T-cell (primary cell): ENCODE data around the gene SATB1. TPM values are rescaled to one million over a fixed set of nuclear protein-coding genes. Genes with fewer than 3 reads are reported as not detected.
A peak's percentile ranks its signal among the peaks of the same experiment; 100 is the strongest.

Source experiments
- ATAC-seq, 4 experiments: fragments of 200-7000 bp in 3 of 4; fragments of 150-1000 bp in 1 of 4; cut with Tn5 transposase; replicated peaks in 1 of 4; 1 replicate in 3 of 4; 2 replicates in 1 of 4; pipeline ENCODE4 v1.10.0; 2021; ENCODE audit warnings: moderate library complexity in 3 of 4, mild to moderate bottlenecking in 2 of 4, moderate number of reproducible peaks in 1 of 4
- CTCF ChIA-PET, 2 donors: fragments of 300-600 bp; sonication (Branson Sonifier 250); formaldehyde crosslinking; loops; one replicate each; lab custom pipeline; 2022; ENCODE audit warnings: antibody characterized with exemption in 2 of 2; lab: Charles Lee
- POLR2A ChIA-PET, 2 donors: fragments of 300-600 bp; sonication (Branson Sonifier 250); formaldehyde crosslinking; loops; one replicate each; lab custom pipeline; 2022; ENCODE audit warnings: antibody characterized with exemption in 2 of 2; lab: Charles Lee
- DNase-seq, 35 experiments: peaks; one replicate each; pipeline versions ENCODE4 v3.0.0 to v3.0.0-alpha.2; 2013 to 2023
- H3K27ac ChIP-seq: one replicate; pipeline ENCODE4 v1.5.1; 2013; ENCODE audit warnings: low read length
- H3K27me3 ChIP-seq, 2 experiments: replicated peaks in 1 of 2; 1 replicate in 1 of 2; 2 replicates in 1 of 2; pipeline versions ENCODE4 v1.6.1 to v1.7.0; 2013; ENCODE audit warnings: low read length in 1 of 2, mixed read lengths in 1 of 2; ENCODE audit not compliant: control insufficient read depth in 2 of 2, insufficient read depth in 2 of 2; ENCODE audit errors: extremely low read depth in 1 of 2
- H3K36me3 ChIP-seq, 2 donors: 1 replicate in 1 of 2; 2 replicates in 1 of 2; pipeline versions ENCODE4 v1.6.1 to v1.7.0; 2013; ENCODE audit warnings: low read length in 1 of 2; ENCODE audit not compliant: control insufficient read depth in 2 of 2, insufficient read depth in 1 of 2; ENCODE audit errors: extremely low read depth in 1 of 2
- H3K4me1 ChIP-seq, 2 experiments: 1 replicate in 1 of 2; 2 replicates in 1 of 2; pipeline versions ENCODE4 v1.6.1 to v1.7.0; 2013; ENCODE audit warnings: low read length in 2 of 2, mixed read lengths in 1 of 2; ENCODE audit not compliant: insufficient read depth in 2 of 2, control insufficient read depth in 1 of 2; ENCODE audit errors: extremely low read depth in 1 of 2
- H3K4me3 ChIP-seq, 2 donors: 1 replicate in 1 of 2; 2 replicates in 1 of 2; pipeline versions ENCODE4 v1.5.1 to v1.7.0; 2013; ENCODE audit warnings: mild to moderate bottlenecking in 2 of 2, low read length in 1 of 2, moderate library complexity in 1 of 2; ENCODE audit not compliant: control insufficient read depth in 1 of 2; ENCODE audit errors: extremely low read depth in 1 of 2
- H3K9me3 ChIP-seq: 2 replicates; pipeline ENCODE4 v1.7.0; 2013
- H3K27ac Mint-ChIP-seq, 2 donors: one replicate each; pipeline ENCODE4 v1.8.0; 2020 to 2021; ENCODE audit warnings: mild to moderate bottlenecking in 2 of 2, mixed read lengths in 2 of 2
- H3K27me3 Mint-ChIP-seq, 2 donors: one replicate each; pipeline ENCODE4 v1.8.0; 2021 to 2022; ENCODE audit warnings: mixed read lengths in 2 of 2
- H3K36me3 Mint-ChIP-seq: one replicate; pipeline ENCODE4 v1.8.0; 2021; ENCODE audit warnings: mixed read lengths
- H3K4me1 Mint-ChIP-seq, 3 donors: one replicate each; pipeline ENCODE4 v1.8.0; 2020 to 2022; ENCODE audit warnings: mixed read lengths in 3 of 3, mild to moderate bottlenecking in 1 of 3
- H3K4me3 Mint-ChIP-seq, 3 donors: one replicate each; pipeline ENCODE4 v1.8.0; 2020 to 2022; ENCODE audit warnings: mild to moderate bottlenecking in 3 of 3, mixed read lengths in 3 of 3, moderate library complexity in 3 of 3
- H3K9me3 Mint-ChIP-seq, 3 donors: one replicate each; pipeline ENCODE4 v1.8.0; 2020 to 2022; ENCODE audit warnings: mixed read lengths in 3 of 3
- WGBS: methylation state at CpG from one replicate; pipeline ENCODE4 v1.1.5; 2013; ENCODE audit warnings: missing lambda C conversion rate; ENCODE audit not compliant: insufficient coverage; 5-methylcytosine and 5-hydroxymethylcytosine counted together
- total RNA-seq, 35 experiments: library from RNA in 6 of 35; stranded (reverse) in 6 of 35; fragments of 120-200 nt in 1 of 35; gene quantifications; one replicate each; pipeline versions ENCODE4 v1.2.1 to v1.2.4 and lab custom pipeline; 2013 to 2026

SATB1 gene
- total RNA-seq, 5 donors from 2014 or later (not counting 1 experiment from before 2014, with no cell fraction given) = 204 to 417 (median 282) TPM

DNA sequence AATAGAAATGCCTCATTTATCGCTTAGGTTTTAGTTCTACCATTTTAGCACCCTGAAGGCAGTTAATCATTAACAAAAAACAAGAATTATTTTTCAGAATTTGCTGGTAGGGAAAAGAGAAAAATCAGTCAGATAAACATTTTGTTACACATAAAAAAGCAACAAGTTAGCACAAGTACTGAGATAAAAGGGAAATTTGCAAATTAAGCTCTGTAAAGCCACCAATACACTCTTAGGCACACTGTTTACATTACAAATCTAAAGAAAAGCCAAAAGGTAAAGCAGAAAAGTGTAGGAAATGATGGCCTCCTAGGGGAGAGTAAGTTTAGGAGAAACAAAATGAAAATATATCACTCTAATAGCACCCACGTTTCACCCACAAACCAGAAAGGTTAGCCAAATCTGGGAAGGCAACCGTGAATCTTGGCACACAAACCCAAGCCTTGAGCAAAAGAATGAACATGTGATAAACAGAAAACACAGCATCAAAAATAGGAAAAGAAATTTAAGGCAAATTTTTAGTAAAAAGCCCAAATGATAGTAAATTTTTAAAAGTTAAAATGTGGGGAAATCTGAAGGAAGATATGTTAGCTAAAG lies 1.6 kb upstream of the SATB1 start:
- Histone ChIP-seq H3K4me3 (no peak overlapping the region), H3K9me3 (no peaks in the 10 kb centered on the region), H3K27ac (peak overlapping the region; percentile 79), H3K4me1 (peaks cover 25 to 60% of the 10 kb centered on the region in 2 experiments), H3K27me3 (peaks cover 0 to 4% of the 10 kb centered on the region in 2 experiments), H3K36me3 (no peaks in the 10 kb centered on the region)
- H3K27ac Mint-ChIP-seq = peak overlapping the region; percentile 98
- POLR2A ChIA-PET = interaction anchor here (0.6 to 1.4 kb wide), 3 partner anchors 12 to 1585 kb away, joined by 3 to 7 read pairs (median 3); no protein-coding TSS in a partner anchor
- WGBS = no CpG with 5 or more reads among the region's 3 CpGs
- H3K27me3 Mint-ChIP-seq = no peaks in the 10 kb centered on the region
- ATAC-seq (no peak), DNase-seq (no peak)
- H3K4me3 Mint-ChIP-seq = peak overlapping the region; percentile 86 to 92 (median 91)
- H3K9me3 Mint-ChIP-seq = no peaks in the 10 kb centered on the region
- H3K36me3 Mint-ChIP-seq = peaks cover 3% of the 10 kb centered on the region
- CTCF ChIA-PET = interaction anchor here in 1 of 2 donors (0.7 to 1.1 kb wide), 2 partner anchors 9 to 12 kb away, joined by 3 read pairs; no protein-coding TSS in a partner anchor
- H3K4me1 Mint-ChIP-seq = peaks cover 69 to 78% (median 72%) of the 10 kb centered on the region in 3 donors

DNA sequence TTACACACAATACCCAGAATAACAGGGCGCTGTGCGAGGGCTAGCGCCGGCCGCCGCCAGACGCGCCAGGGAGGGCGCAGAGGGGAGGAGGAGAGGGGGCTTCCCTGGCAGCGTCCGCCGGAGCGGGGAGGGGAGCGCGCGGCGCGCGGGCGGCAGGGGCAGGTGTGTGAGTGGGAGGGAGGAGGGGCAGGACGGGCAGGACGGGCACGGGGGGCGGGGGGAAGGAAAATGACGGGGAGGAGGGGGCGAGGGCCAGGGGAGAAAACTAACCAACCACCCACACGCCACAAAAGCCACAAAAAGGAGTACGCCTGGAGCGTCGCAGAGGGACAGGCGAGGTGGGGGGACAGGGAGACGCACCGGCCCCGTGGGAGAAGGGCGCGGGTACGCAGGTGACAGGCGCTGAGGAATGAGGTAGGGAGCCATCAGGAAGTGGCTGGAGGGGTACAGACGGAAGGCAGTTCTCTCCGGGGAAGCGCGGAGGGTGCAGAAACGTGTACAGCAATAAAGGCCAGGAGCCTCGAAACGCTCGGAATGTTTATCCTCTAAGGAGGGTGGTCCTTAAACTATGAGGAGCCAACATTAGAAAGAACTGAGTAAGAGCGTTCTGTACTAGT lies 610 bp upstream of the SATB1 start:
- ChIA-PET POLR2A (no interaction called here), CTCF (interaction anchor here in 1 of 2 donors (0.6 to 1.0 kb wide), 4 partner anchors 13 to 216 kb away, joined by 3 to 5 read pairs (median 3); no protein-coding TSS in a partner anchor)
- peaks cover 6% of the 10 kb centered on the region for H3K36me3 Mint-ChIP-seq
- Histone ChIP-seq H3K27ac (peak overlapping the region; percentile 79), H3K4me1 (peaks cover 20 to 59% of the 10 kb centered on the region in 2 experiments), H3K4me3 (peak overlapping the region; percentile 59 to 92), H3K27me3 (peaks cover 0 to 4% of the 10 kb centered on the region in 2 experiments), H3K36me3 (peaks cover 1 to 2% of the 10 kb centered on the region in 2 donors), H3K9me3 (no peaks in the 10 kb centered on the region)
- peak overlapping the region; percentile 86 to 92 (median 91) for H3K4me3 Mint-ChIP-seq
- H3K27ac Mint-ChIP-seq = peak overlapping the region; percentile 98
- ATAC-seq (peak; percentile 55 to 63 (median 56)), DNase-seq (peak in 31 of 35 experiments; percentile 47 to 80 (median 63))
- peaks cover 67 to 78% (median 70%) of the 10 kb centered on the region in 3 donors for H3K4me1 Mint-ChIP-seq
- no peaks in the 10 kb centered on the region for H3K9me3 Mint-ChIP-seq
- 5% methylated on average over 17 of the region's 47 CpGs for WGBS
- no peaks in the 10 kb centered on the region for H3K27me3 Mint-ChIP-seq

DNA sequence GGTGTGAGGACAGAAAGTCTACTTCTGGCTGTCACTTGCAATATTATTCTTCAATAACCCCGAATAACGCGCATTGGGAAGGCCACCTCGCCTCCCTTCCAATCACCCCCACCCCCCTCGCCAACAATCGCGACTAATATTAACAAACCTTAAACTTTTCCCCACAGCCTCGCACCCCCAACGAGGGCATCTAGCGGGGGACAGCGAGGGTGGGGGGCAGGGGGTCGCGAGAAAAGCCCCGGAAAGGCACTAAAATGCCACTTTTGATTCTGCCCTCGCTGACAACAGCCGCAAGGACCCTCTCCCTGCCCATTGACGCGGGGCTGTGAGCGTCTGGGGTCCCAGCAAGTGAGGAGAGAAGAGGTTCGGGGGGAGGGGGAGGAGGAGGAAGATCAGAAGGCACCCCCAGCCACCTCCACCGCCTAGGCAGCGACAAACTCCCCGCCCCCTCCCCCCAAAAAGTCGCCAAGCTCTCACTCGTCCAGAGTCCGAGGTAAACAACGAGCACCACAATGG lies 868 bp downstream of the SATB1 start:
- peaks cover 17% of the 10 kb centered on the region for H3K36me3 Mint-ChIP-seq
- peak overlapping the region; percentile 83 for H3K27ac ChIP-seq
- H3K9me3 Mint-ChIP-seq = no peaks in the 10 kb centered on the region
- H3K4me1 Mint-ChIP-seq = peaks cover 70 to 79% (median 73%) of the 10 kb centered on the region in 3 donors
- 0% methylated on average over 6 of the region's 27 CpGs for WGBS
- H3K27me3 ChIP-seq = peaks cover 0 to 4% of the 10 kb centered on the region in 2 experiments
- ChIA-PET CTCF (interaction anchor here in 1 of 2 donors (0.8 to 1.1 kb wide), 4 partner anchors 14 to 40 kb away, joined by 3 to 4 read pairs (median 3); no protein-coding TSS in a partner anchor), POLR2A (no interaction called here)
- peak overlapping the region; percentile 91 to 95 for H3K27ac Mint-ChIP-seq
- peaks cover 4 to 14% of the 10 kb centered on the region in 2 donors for H3K36me3 ChIP-seq
- H3K4me3 Mint-ChIP-seq = peak overlapping the region; percentile 86 to 92 (median 91)
- H3K27me3 Mint-ChIP-seq = no peaks in the 10 kb centered on the region
- H3K4me1 ChIP-seq = peaks cover 20 to 59% of the 10 kb centered on the region in 2 experiments
- peak in 2 of 4 experiments; percentile 1 for ATAC-seq
- DNase-seq = peak in 8 of 35 experiments; percentile 1 to 31 (median 14)
- peak overlapping the region; percentile 85 to 92 for H3K4me3 ChIP-seq
- no peaks in the 10 kb centered on the region for H3K9me3 ChIP-seq

DNA sequence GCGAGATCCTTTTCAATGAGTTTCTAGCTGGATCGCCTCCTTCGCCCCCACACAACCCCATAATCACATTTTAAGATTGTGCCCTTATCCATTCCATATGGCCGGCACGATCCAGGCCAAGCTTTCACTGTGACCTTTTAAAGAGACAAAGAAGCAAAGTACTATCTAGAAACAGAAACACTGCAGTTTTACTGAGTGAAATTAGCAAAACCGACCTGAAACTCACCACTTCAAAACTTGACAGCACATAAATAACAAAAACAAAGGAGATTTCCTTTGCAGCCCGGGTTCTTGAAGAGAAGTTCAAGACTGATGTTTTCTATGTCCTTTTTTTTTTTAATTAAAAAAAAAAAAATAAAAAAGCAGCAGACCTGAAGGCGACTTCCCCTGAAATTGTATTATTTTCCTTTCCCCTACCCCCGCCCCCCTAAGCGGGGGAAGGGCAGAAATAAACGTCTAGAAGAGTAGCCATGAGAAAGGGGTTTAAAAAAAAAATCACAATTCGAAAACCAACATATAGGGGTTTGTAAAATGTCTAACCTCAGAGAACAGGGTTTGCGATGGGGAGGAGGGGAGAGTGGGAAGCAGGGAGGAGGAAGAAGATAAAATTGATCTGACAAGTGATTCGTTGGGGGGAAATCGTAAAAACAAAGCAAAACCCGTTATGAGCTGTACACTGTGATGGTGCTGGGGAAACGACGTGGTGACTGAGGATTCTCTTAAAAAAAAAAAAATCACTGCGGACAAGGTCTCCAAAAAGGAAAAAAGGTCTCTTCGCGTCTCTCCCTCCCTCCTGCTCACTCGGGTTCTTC lies 1.5 kb downstream of the SATB1 start:
- peaks cover 70 to 79% (median 73%) of the 10 kb centered on the region in 3 donors for H3K4me1 Mint-ChIP-seq
- Histone ChIP-seq H3K27ac (peak overlapping the region; percentile 83), H3K36me3 (peaks cover 4 to 14% of the 10 kb centered on the region in 2 donors), H3K9me3 (no peaks in the 10 kb centered on the region), H3K27me3 (peaks cover 0 to 4% of the 10 kb centered on the region in 2 experiments), H3K4me3 (peak overlapping the region; percentile 85 to 92), H3K4me1 (peaks cover 16 to 58% of the 10 kb centered on the region in 2 experiments)
- CTCF ChIA-PET = interaction anchor here in 1 of 2 donors (0.7 to 2.2 kb wide), 9 partner anchors 10 to 72 kb away, joined by 3 to 7 read pairs (median 3); no protein-coding TSS in a partner anchor
- WGBS = 0% methylated on average over 9 of the region's 22 CpGs
- ATAC-seq (peak in 3 of 4 experiments; percentile 9 to 14 (median 11)), DNase-seq (peak in 17 of 35 experiments; percentile 6 to 54 (median 25))
- no peaks in the 10 kb centered on the region for H3K27me3 Mint-ChIP-seq
- peak overlapping the region; percentile 86 to 92 (median 91) for H3K4me3 Mint-ChIP-seq
- POLR2A ChIA-PET = interaction anchor here (0.5 to 2.4 kb wide), 6 partner anchors 8 to 66 kb away, joined by 3 to 9 read pairs (median 4); no protein-coding TSS in a partner anchor
- no peaks in the 10 kb centered on the region for H3K9me3 Mint-ChIP-seq
- peaks cover 20% of the 10 kb centered on the region for H3K36me3 Mint-ChIP-seq
- peak overlapping the region; percentile 91 to 95 for H3K27ac Mint-ChIP-seq

DNA sequence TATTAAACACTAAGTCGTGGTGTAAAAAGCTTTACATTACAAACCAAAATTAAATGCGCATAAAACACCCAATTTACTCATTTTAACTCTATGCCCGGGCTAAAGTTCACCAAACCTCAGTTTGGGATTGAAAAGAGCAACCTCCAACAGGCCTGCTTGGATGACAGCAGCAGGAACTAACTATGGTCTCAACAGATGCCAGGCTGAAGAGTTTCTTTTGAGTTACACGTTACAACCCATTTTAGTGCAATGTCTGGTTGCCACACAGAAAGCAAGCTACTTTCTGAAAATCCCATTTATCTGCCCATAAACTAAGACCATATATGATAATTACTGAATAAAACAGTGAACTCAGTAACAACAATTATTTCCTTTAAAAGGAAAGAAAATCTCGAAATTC lies 2.2 kb downstream of the SATB1 start:
- Mint-ChIP-seq H3K27ac (peak overlapping the region; percentile 91 to 95), H3K9me3 (no peaks in the 10 kb centered on the region), H3K4me1 (peaks cover 70 to 79% (median 73%) of the 10 kb centered on the region in 3 donors), H3K36me3 (peaks cover 26% of the 10 kb centered on the region), H3K4me3 (peak overlapping the region; percentile 86 to 92 (median 91)), H3K27me3 (no peaks in the 10 kb centered on the region)
- ATAC-seq (no peak), DNase-seq (no peak)
- no peaks in the 10 kb centered on the region for H3K9me3 ChIP-seq
- peaks cover 16 to 57% of the 10 kb centered on the region in 2 experiments for H3K4me1 ChIP-seq
- H3K27ac ChIP-seq = peak overlapping the region; percentile 83
- CTCF ChIA-PET = interaction anchor here in 1 of 2 donors (0.7 to 2.2 kb wide), 8 partner anchors 10 to 72 kb away, joined by 3 to 7 read pairs (median 4); no protein-coding TSS in a partner anchor
- POLR2A ChIA-PET = interaction anchor here (0.5 to 2.4 kb wide), 6 partner anchors 9 to 65 kb away, joined by 3 to 9 read pairs (median 5); no protein-coding TSS in a partner anchor
- peak overlapping the region; percentile 85 to 92 for H3K4me3 ChIP-seq
- H3K36me3 ChIP-seq = peaks cover 4 to 14% of the 10 kb centered on the region in 2 donors
- 71% methylated on average over 3 of the region's 5 CpGs for WGBS
- H3K27me3 ChIP-seq = peaks cover 0 to 4% of the 10 kb centered on the region in 2 experiments
